Fibroblast of skin of left biceps (primary cell): ENCODE results near the gene TAF1A.
"Not testable (repeated sequence)": the region's sequence is repeated elsewhere in the genome, so short reads cannot be mapped to it uniquely, and the experiment has no call there.

ENCODE experiments used
- DNase-seq, 2 experiments: peaks; one replicate each; pipeline ENCODE4 v3.0.0-alpha.2; 2013; ENCODE audit warnings: low read depth in 2 of 2

TAF1A gene

GRCh38 chr1:222589462-222590302 is at the start of gene TAF1A:
TAF1A (minus strand) TSS chr1:222589933.
- peak; percentile 42 to 47 for DNase-seq

DNA sequence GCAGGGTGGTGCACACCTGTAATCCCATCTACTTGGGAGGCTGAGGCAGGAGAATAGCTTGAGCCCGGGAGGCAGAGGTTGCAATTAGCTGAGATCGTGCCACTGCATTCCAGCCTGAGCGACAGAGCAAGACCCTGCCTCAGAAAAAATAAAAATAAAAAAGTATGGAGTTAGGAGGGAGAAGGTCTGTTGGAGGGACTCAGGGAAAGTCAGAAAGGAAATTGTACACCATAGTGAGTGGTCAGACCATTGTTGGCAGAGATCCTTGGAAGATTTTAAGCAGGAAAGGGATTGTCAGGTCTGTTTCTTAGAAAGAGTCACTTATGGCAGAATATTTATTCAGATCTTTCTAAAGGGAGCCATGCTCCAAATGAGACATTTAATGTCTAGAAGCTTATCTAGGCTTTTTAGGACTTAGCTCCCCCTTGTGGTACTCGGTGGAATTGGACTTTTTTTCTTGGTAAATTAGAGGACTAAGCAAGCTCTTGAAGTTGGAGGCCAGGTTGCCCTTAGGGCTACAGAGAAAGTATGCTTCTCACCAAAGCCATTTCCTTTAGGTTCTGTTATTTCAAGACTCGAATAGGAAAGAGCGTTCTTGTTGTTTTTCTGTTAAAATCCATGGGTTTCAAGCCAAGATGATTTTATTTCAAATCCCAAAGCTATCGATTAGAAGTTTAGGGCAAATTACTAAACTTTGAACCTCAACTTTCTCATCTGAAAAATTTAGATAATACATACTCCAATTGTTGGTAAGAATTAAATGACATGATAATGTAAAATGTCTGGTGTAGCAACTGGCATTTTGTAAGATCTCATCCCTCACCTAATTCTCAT is 44.7 kb upstream of the TAF1A start:
- peak; percentile 66 to 67 for DNase-seq

GRCh38 chr1:222632749-222633148 is 43.0 kb upstream of the TAF1A start:
- DNase-seq, result no peak

DNA sequence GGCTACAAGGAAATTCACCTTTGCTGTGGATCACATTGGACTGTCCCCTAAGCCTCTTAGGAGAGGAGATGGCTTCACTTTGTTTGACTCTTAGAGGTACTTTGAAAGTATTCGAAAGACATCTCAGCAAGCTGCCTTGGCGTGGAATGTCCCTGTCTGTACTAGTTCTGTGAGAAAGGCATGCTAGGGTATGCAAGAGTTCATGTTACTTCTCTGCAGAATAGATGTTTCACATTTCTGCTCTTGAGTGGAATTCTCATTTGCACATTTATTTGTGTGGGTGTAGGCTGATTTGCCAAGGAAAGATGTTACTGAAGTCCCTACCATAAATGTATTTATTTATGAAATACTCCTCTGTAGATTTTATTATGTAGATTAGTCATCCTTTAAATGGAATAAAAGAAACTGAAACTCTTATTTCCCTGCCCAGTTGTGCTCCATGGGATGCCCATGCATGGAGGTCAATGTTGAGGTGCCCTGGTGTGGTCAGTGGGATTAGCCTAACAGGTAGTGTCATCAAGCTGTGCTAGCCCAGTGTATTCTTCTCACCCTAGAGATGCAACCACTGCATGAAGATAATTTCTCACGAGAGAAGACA is 42.0 kb upstream of the TAF1A start:
- no peak for DNase-seq

DNA sequence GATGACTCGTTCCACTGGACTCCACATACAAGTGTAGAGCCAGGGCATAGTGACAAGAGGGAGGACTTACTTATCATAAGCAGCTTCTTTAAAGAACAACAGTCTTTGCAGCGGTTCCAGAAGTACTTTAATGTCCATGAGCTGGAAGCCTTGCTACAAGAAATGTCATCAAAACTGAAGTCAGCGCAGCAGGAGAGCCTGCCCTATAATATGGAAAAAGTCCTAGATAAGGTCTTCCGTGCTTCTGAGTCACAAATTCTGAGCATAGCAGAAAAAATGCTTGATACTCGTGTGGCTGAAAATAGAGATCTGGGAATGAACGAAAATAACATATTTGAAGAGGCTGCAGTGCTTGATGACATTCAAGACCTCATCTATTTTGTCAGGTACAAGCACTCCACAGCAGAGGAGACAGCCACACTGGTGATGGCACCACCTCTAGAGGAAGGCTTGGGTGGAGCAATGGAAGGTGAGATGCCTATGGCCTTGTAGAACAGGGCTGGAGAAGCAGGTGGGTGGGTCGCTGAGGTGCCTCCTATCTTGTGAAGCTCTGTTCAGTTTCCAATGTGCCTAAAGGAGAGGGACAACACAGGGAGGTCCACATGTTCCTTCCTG is 40.3 kb upstream of the TAF1A start:
- no peak for DNase-seq

DNA sequence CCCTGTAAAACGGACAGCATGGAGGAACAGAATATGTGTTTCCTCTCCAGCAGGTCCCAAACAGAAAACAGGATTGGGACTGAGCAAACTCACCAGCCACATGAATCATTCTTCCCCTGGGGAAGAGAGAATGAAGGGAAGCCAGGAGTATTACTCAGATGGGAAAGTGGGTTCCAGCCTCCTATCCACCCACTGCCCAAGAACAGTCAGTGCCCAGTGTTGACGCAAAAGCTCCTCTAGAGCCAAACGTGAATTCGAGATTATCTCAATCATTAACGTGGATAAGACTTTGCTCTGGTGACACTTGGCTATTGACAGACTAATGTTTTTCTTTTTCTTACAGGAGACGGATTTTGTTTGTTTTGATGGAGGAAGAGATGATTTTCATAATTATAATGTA is 37.5 kb upstream of the TAF1A start:
- DNase-seq, result no peak

- DNase-seq, result no peak
Observed at GRCh38 chr1:222624214-222624613, 34.5 kb upstream of the TAF1A start.

GRCh38 chr1:222623458-222623857 is 33.7 kb upstream of the TAF1A start:
- DNase-seq, result no peak

DNA sequence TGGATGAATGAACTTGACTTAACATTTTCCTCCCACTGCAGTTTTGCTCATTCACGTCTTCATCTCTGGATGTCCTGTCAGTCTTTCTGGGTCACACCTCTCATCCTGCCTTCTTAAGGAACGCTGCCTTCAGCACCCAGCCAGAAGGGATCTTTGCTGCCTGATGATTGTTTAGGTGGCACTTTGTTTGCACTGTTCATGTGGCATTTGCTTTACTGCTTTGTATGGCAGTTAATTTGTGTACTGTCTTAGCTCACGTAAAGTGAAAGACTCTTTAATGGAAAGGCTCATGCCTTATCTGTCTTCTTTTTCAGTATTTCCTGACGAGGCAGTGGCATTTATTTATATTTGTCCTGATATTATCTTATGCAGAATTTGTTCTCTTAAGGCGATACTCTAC is 33.0 kb upstream of the TAF1A start:
- DNase-seq, result no peak

DNA sequence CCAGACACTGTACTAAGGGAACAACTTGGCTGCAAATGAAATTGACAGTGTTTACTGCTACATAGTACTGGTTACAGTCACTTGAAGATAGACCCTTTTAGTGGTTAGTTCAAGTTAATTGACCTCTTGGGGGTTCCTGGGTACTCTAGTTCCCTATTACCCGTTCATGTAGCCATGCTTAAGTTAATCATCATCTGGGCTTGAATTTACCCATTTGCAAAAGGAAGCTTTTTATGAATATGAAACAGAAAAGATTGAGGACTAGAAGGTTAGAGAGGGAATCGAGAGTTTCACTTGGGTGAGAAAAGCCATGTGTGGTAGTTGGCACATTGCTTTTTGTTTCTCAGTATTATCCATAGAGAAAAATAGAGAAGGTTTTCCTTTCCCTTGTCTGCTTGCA is 30.8 kb upstream of the TAF1A start:
- DNase-seq, result no peak

DNA sequence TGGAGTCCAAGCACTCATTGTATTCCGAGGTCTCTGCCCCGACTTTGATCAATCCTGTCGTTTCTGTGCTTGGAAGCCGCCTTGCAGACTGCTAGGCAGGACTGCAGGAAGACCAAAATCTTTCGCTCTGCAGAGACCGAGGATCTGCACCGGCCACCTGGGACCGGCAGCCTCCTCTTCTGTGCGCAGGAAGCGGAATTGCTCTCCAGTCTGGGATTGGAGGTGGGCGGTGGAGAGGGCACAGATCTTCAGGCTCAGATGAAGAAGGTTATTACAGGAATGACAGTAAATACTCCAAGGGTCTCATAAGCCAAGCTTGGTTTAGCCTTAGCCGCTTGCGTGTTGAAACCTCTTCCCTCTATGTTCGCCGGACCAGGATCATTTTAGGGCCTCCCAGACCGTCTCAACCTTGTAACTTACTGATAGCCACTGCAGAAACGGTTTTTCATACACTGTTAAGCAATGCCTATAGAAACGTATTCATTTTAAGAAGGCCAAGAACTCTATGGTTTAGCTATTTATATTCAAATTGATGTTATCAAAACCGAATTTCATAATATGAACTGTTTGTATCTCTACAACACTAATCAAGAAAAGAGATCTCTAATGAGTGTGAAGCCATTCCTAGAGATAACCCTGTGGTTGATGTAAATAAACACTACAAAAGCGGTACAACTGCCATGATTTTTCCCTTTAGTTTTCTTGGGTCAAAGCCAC is 29.3 kb upstream of the TAF1A start:
- no peak for DNase-seq

GRCh38 chr1:222618001-222618879 is 28.5 kb upstream of the TAF1A start, which contains the start of gene MIA3:
MIA3 (plus strand) TSS chr1:222618097; CDS start chr1:222618111, 14 bp downstream.
- peak in 1 of 2 experiments; percentile 26 for DNase-seq

- peak; percentile 95 for DNase-seq
Observed at GRCh38 chr1:222617367-222617951, 27.7 kb upstream of the TAF1A start.

GRCh38 chr1:222616525-222616924 is 26.8 kb upstream of the TAF1A start:
- DNase-seq, result peak; percentile 21 to 32

GRCh38 chr1:222613627-222614026 is 23.9 kb upstream of the TAF1A start:
- no peak for DNase-seq

GRCh38 chr1:222610728-222611127 is 21.0 kb upstream of the TAF1A start:
- DNase-seq, result no peak

- not testable (repeated sequence) for DNase-seq
Observed at GRCh38 chr1:222609111-222609510, 19.4 kb upstream of the TAF1A start.

GRCh38 chr1:222606757-222607156 is 17.0 kb upstream of the TAF1A start:
- DNase-seq, result no peak

- no peak for DNase-seq
Observed at GRCh38 chr1:222601257-222601656, 11.5 kb upstream of the TAF1A start.

DNA sequence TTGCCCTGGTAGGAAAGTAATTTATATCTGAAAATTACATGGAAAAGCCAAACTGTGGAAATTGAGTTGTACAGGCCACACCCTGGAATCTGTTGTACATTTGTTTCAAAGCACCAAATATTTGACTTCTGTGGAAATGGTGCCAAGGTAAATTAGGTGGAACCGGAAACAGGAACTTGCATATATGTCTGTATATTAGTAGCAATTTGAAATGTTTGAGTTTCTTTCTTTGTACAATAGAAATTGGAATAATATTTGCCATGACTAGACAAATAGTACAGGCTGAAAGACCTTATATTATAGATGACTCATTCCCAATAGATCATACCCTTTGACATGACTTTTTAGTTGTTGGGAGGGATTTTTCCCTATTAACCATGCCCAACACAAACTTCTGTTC is 10.5 kb upstream of the TAF1A start:
- no peak for DNase-seq
